ENCODE data around the gene SLC25A6.

SLC25A6 gene

DNA sequence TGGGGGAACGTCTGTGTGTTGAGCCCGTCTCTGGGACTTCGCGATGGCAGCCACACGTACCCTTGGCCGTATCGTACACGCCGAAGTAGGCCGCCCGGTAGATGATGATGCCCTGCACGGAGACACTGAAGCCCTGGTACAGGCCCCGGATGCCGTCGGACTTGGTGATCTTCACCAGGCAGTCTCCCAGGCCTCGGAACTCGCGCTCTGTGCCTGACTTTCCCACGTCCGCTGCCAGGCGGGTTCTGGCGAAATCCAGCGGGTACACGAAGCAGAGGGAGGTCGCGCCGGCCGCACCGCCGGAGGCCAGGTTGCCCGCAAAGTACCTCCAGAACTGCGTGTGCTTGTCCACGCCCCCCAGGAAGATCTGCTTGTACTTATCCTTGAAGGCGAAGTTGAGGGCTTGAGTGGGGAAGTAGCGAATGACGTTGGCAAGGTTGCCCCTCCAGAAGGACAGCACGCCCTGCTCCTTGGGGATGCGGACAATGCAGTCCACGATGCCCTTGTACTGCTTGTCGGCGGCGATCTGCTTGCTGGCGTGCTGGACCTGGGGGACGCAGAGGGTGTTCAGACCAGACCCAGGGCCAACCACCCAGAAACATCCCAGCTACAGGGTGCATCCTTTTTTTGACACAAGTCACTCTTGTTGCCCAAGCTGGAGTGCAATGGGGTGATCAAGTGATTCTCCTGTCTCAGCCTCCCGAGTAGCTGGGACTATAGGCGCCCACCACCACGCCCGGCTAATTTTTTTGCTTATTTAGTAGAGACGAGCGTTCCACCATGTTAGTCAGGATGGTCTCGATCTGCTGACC, 2.5 kb downstream of the SLC25A6 start:
- DNase-seq (ENCODE audit: extremely low read depth, low read depth): no peak
- TF ChIP-seq, protein P1, sequence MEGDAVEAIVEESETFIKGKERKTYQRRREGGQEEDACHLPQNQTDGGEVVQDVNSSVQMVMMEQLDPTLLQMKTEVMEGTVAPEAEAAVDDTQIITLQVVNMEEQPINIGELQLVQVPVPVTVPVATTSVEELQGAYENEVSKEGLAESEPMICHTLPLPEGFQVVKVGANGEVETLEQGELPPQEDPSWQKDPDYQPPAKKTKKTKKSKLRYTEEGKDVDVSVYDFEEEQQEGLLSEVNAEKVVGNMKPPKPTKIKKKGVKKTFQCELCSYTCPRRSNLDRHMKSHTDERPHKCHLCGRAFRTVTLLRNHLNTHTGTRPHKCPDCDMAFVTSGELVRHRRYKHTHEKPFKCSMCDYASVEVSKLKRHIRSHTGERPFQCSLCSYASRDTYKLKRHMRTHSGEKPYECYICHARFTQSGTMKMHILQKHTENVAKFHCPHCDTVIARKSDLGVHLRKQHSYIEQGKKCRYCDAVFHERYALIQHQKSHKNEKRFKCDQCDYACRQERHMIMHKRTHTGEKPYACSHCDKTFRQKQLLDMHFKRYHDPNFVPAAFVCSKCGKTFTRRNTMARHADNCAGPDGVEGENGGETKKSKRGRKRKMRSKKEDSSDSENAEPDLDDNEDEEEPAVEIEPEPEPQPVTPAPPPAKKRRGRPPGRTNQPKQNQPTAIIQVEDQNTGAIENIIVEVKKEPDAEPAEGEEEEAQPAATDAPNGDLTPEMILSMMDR (IDR thresholded peaks at IDR 0.05; ENCODE audit: low read depth, low read length, missing control alignments): no peak
- peak overlapping the region; percentile 98 for H3K4me3 ChIP-seq (replicated peaks; ENCODE audit: low read depth, low read length)

DNA sequence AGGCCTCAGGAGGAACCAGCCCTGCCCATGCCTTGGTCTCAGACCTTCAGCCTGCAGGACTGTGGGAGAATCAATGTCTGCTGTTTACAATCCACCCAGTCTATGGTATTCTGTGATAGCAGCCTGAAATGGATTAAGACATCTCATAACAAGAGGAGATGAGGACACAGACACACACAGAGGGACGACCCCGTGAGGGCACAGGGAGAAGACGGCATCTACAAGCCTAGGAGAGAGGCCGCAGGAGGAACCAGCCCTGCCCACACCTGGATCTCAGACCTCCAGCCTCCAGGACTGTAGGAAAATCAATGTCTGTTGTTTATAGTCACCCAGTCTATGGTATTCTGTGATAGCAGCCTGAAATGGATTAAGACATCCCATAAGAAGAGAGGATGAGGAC, 3.3 kb downstream of the SLC25A6 start:
- no peak for DNase-seq (ENCODE audit: extremely low read depth, low read depth)
- H3K4me3 ChIP-seq (replicated peaks; ENCODE audit: low read depth, low read length): peak overlapping the region; percentile 98
- TF ChIP-seq, protein P1 (IDR thresholded peaks at IDR 0.05; ENCODE audit: low read depth, low read length, missing control alignments): no peak

DNA sequence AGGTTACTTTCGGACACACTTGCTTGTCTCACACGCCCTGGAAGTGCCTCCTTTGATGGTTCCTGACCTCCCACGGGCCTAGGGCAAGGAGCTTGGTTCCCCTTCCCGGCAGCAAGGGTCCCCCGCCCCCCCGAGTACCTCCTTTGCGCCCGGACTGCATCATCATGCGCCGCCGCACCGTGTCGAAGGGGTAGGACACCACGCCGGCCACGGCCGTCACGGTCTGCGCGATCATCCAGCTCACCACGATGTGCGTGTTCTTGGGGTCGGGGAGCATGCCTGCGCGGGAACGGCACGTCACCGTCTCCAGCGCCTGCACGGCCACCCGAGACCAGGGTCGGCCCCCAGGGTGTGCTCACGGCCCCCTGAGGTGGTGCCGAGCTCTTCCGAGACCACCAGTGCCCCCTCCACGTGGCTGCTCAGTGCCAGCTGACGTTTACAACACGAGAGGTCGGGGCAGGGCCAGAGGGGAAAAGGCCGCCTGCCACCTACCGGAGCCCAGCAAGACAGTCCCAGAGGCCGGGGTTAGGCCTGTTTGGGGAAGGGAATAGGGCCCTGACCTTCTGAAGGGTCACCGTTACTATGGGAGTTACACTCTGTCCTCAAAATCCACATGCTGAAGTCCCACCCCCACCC, 4.7 kb downstream of the SLC25A6 start:
- H3K4me3 ChIP-seq (replicated peaks; ENCODE audit: low read depth, low read length): no peak overlapping the region
- TF ChIP-seq, protein P1 (IDR thresholded peaks at IDR 0.05; ENCODE audit: low read depth, low read length, missing control alignments): no peak
- no peak for DNase-seq (ENCODE audit: extremely low read depth, low read depth)

GRCh38 chrX:1386338-1387127, 5.4 kb downstream of the SLC25A6 start:
- DNase-seq (ENCODE audit: extremely low read depth, low read depth): no peak
- no peak overlapping the region for H3K4me3 ChIP-seq (replicated peaks; ENCODE audit: low read depth, low read length)
- TF ChIP-seq, protein P1 (IDR thresholded peaks at IDR 0.05; ENCODE audit: low read depth, low read length, missing control alignments): no peak

DNA sequence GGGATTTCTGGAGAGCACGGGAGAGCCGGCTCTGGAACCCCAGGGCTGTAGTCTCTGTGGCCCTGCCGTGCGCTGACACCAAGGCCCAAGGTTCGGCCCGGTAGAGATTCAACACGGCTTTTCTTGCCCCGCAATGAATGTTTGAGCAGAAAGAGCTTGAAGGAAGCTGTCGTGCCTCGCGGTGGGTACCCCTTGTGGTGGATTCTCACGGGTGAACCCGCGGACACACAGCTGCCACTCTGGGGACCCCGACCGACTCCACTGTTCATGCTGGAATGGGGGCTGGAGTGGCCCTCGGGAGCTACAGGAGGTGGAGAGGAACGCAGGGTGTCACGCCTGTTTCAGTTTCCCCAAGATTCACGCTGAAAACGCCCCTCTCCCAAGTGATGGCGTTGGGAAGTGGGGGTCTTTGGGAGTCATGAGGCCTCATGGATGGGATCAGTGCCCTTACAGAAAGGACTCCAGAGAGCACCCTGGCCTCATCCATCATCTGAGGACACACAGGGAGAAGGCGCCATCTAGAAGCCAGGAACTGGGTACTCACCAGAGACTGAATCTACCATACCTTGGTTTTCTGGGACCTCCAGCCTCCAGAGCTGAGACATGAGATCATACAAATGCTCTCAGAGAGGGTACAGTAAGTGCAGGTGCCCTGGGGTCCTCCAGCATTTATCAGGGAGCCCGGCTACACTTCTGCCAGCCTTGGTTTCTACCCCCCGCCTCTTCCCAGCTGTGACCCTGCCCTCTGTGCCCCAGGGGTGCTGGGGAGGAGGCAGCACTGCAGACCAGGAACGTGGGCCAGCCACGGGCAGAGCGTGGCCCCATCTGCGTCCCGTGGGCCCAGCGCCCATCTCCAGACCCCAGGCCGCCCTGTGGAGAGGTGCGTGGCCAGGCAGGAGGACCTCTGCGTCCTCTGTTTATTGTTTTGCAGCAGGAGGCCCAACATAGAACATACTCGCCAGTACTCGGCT, 6.4 kb downstream of the SLC25A6 start:
- TF ChIP-seq, protein P1 (IDR thresholded peaks at IDR 0.05; ENCODE audit: low read depth, low read length, missing control alignments): no peak
- DNase-seq (ENCODE audit: extremely low read depth, low read depth): no peak

More for the DNA sequence above, 6.4 kb downstream of the SLC25A6 start:
- no peak overlapping the region for H3K4me3 ChIP-seq (replicated peaks; ENCODE audit: low read depth, low read length)

All from HFF-Myc (cell line).